GM23248 (cell line): ENCODE measurements around the gene NR2C2. TPM values are rescaled to one million over a fixed set of nuclear protein-coding genes. Genes with fewer than 3 reads are reported as not detected.

Experiments
- DNase-seq: peaks from one replicate; pipeline ENCODE4 v3.0.0-alpha.2; 2015
- H2AFZ ChIP-seq: fragments of 200-600 bp; sonication (generic); 2 replicates; pipeline ENCODE4 v1.6.1; 2016; ENCODE audit warnings: antibody characterized with exemption
- H3F3A ChIP-seq: fragments of 200-600 bp; sonication (generic); 2 replicates; pipeline ENCODE4 v1.6.1; 2016; ENCODE audit warnings: mild to moderate bottlenecking, antibody characterized with exemption, mixed run types; ENCODE audit not compliant: insufficient read depth
- H3K27ac ChIP-seq: fragments of 200-600 bp; sonication (generic); 2 replicates; pipeline ENCODE4 v1.5.1; 2016; ENCODE audit warnings: mild to moderate bottlenecking
- H3K27me3 ChIP-seq: fragments of 200-600 bp; sonication (generic); replicated peaks from 2 replicates; pipeline ENCODE4 v1.6.1; 2016; ENCODE audit warnings: mild to moderate bottlenecking; ENCODE audit not compliant: insufficient read depth
- H3K36me3 ChIP-seq: fragments of 200-600 bp; sonication (generic); 2 replicates; pipeline ENCODE4 v1.6.1; 2016; ENCODE audit warnings: low read depth, mild to moderate bottlenecking
- H3K4me1 ChIP-seq: fragments of 200-600 bp; sonication (generic); 2 replicates; pipeline ENCODE4 v1.6.1; 2016; ENCODE audit warnings: mild to moderate bottlenecking; ENCODE audit not compliant: insufficient read depth
- H3K4me2 ChIP-seq: fragments of 200-600 bp; sonication (generic); one replicate; pipeline ENCODE4 v1.6.1; 2016; ENCODE audit warnings: mild to moderate bottlenecking; ENCODE audit not compliant: unreplicated experiment
- H3K4me3 ChIP-seq: fragments of 200-600 bp; sonication (generic); 2 replicates; pipeline ENCODE4 v1.5.1; 2016; ENCODE audit warnings: mild to moderate bottlenecking
- H3K79me2 ChIP-seq: fragments of 200-600 bp; sonication (generic); 2 replicates; pipeline ENCODE4 v1.6.1; 2016; ENCODE audit warnings: mild to moderate bottlenecking; ENCODE audit not compliant: insufficient read depth
- H3K9ac ChIP-seq: fragments of 200-600 bp; sonication (generic); 2 replicates; pipeline ENCODE4 v1.6.1; 2016; ENCODE audit warnings: mild to moderate bottlenecking
- H3K9me2 ChIP-seq: fragments of 200-600 bp; sonication (generic); 2 replicates; pipeline ENCODE4 v1.6.1; 2016; ENCODE audit warnings: mixed run types, mild to moderate bottlenecking, moderate library complexity; ENCODE audit not compliant: insufficient read depth
- H3K9me3 ChIP-seq: fragments of 200-600 bp; sonication (generic); one replicate; pipeline ENCODE4 v1.6.1; 2017; ENCODE audit warnings: low read depth
- H4K20me1 ChIP-seq: fragments of 200-600 bp; sonication (generic); 2 replicates; pipeline ENCODE4 v1.6.0; 2016; ENCODE audit not compliant: insufficient read depth
- EZH2 ChIP-seq: fragments of 200-600 bp; sonication (generic); IDR thresholded peaks from 2 replicates; pipeline ENCODE4 v1.6.1; 2018; ENCODE audit warnings: antibody characterized with exemption, mild to moderate bottlenecking; ENCODE audit not compliant: insufficient read depth, poor library complexity, severe bottlenecking
- EZH2phosphoT487 ChIP-seq: fragments of 200-600 bp; sonication (generic); IDR thresholded peaks from 2 replicates; pipeline ENCODE4 v1.6.1; 2018; ENCODE audit warnings: antibody characterized with exemption, moderate library complexity, mild to moderate bottlenecking, low read depth; ENCODE audit not compliant: insufficient read depth
- WGBS, 2 experiments: methylation state at CpG; one replicate each; pipeline ENCODE4 v1.1.6; 2015 to 2017; ENCODE audit warnings: low lambda C conversion rate in 2 of 2, low coverage in 1 of 2; ENCODE audit errors: missing lambda C conversion rate in 2 of 2; 5-methylcytosine and 5-hydroxymethylcytosine counted together
- in situ Hi-C: fragments of 300-500 bp; cut with MboI; formaldehyde crosslinking; loops from 2 replicates; pipeline ENCODE4 v1.15.0; 2020
- polyA plus RNA-seq: library from polyadenylated mRNA; unstranded; fragments of >200 nt; fragmentation: Nextera tagmentation; extraction: Ambion mirVana; gene quantifications from 2 replicates; pipeline ENCODE4 v1.2.1, GENCODE V29; 2016
- total RNA-seq: library from RNA; depleted of rRNA; stranded (reverse); fragments of >200 nt; shearing (Covaris generic); gene quantifications from 2 replicates; pipeline ENCODE4 v1.2.3, GENCODE V29; 2014

NR2C2 gene
- total and polyA plus RNA-seq, 2 experiments from 2014 or later, result 9.6 to 27.5 TPM

- no peaks in the 10 kb centered on the region for H3K4me1 ChIP-seq
- no peak overlapping the region for H3K4me2 ChIP-seq
- no peaks in the 10 kb centered on the region for H3K9me3 ChIP-seq
- H3K27ac ChIP-seq, result no peak overlapping the region
- no peaks in the 10 kb centered on the region for H4K20me1 ChIP-seq
- H3K9me2 ChIP-seq, result no peaks in the 10 kb centered on the region
- TF ChIP-seq EZH2phosphoT487 (no peak), EZH2 (no peak)
- H3K27me3 ChIP-seq, result peaks cover 12% of the 10 kb centered on the region; the same call in 1 of the 2 replicates
- no peaks in the 10 kb centered on the region for H3F3A ChIP-seq
- in situ Hi-C loops, result loop anchor here (25.0 kb wide), 1 partner anchor 406 kb away; no protein-coding TSS in a partner anchor
- no peak overlapping the region for H3K4me3 ChIP-seq
- H3K36me3 ChIP-seq, result no peaks in the 10 kb centered on the region
- no peak for DNase-seq
- H3K79me2 ChIP-seq, result no peaks in the 10 kb centered on the region
- WGBS, 2 experiments, result 78 to 79% methylated on average over 12 to 13 of the region's 13 CpGs
- no peak overlapping the region for H3K9ac ChIP-seq
- H2AFZ ChIP-seq, result no peak overlapping the region
Observed at GRCh38 chr3:14918356-14918860, 29.0 kb upstream of the NR2C2 start.

GRCh38 chr3:14920536-14920935 is 26.8 kb upstream of the NR2C2 start:
- Histone ChIP-seq H3K9me2 (no peaks in the 10 kb centered on the region), H2AFZ (no peak overlapping the region), H3K36me3 (no peaks in the 10 kb centered on the region), H3K9me3 (no peaks in the 10 kb centered on the region), H3K9ac (no peak overlapping the region), H3K4me2 (no peak overlapping the region), H3K79me2 (no peaks in the 10 kb centered on the region), H3K27me3 (peaks cover 12% of the 10 kb centered on the region; the same call in 1 of the 2 replicates), H4K20me1 (no peaks in the 10 kb centered on the region), H3K27ac (no peak overlapping the region), H3K4me3 (no peak overlapping the region), H3F3A (no peaks in the 10 kb centered on the region), H3K4me1 (peaks cover 3% of the 10 kb centered on the region; the same call in 1 of the 2 replicates)
- 77 to 86% methylated on average over 5 of the region's 5 CpGs for WGBS, 2 experiments
- in situ Hi-C loops, result loop anchor here (5.0 to 25.0 kb wide), 2 partner anchors 248 to 408 kb away; no protein-coding TSS in a partner anchor
- DNase-seq, result no peak
- TF ChIP-seq EZH2 (no peak), EZH2phosphoT487 (no peak)

- TF ChIP-seq EZH2phosphoT487, result no peak
- TF ChIP-seq EZH2, result no peak
- Histone ChIP-seq H3K79me2 (no peaks in the 10 kb centered on the region), H3F3A (no peaks in the 10 kb centered on the region), H3K4me1 (peaks cover 3% of the 10 kb centered on the region; the same call in 1 of the 2 replicates), H3K4me2 (no peak overlapping the region), H2AFZ (no peak overlapping the region), H3K4me3 (no peak overlapping the region), H3K9ac (no peak overlapping the region), H3K36me3 (no peaks in the 10 kb centered on the region), H3K27me3 (peaks cover 12% of the 10 kb centered on the region; the same call in 1 of the 2 replicates), H3K9me3 (no peaks in the 10 kb centered on the region), H4K20me1 (no peaks in the 10 kb centered on the region), H3K27ac (no peak overlapping the region), H3K9me2 (no peaks in the 10 kb centered on the region)
- 16 to 21% methylated on average over 10 of the region's 10 CpGs for WGBS, 2 experiments
- DNase-seq, result peak; percentile 93
- in situ Hi-C loops, result loop anchor here (5.0 to 25.0 kb wide), 2 partner anchors 249 to 409 kb away; no protein-coding TSS in a partner anchor
Observed at GRCh38 chr3:14921034-14921616, 26.3 kb upstream of the NR2C2 start.

GRCh38 chr3:14921811-14922705 is 25.3 kb upstream of the NR2C2 start:
- Histone ChIP-seq H3K36me3 (no peaks in the 10 kb centered on the region), H4K20me1 (no peaks in the 10 kb centered on the region), H2AFZ (no peak overlapping the region), H3K4me3 (no peak overlapping the region), H3K27me3 (0 out of 2 replicates have a peak, but pooled peaks cover 6% of the 10 kb centered on the region), H3K9ac (no peak overlapping the region), H3K9me3 (no peaks in the 10 kb centered on the region), H3K79me2 (no peaks in the 10 kb centered on the region), H3K4me2 (no peak overlapping the region), H3K27ac (no peak overlapping the region), H3K4me1 (peaks cover 3% of the 10 kb centered on the region; the same call in 1 of the 2 replicates), H3F3A (no peaks in the 10 kb centered on the region), H3K9me2 (no peaks in the 10 kb centered on the region)
- 68 to 77% methylated on average over 20 to 21 of the region's 21 CpGs for WGBS, 2 experiments
- in situ Hi-C loops, result loop anchor here (5.0 to 25.0 kb wide), 2 partner anchors 250 to 410 kb away; no protein-coding TSS in a partner anchor
- DNase-seq, result peak; percentile 35
- no peak for TF ChIP-seq EZH2phosphoT487
- TF ChIP-seq EZH2, result no peak
